ENCODE data around the gene METTL23.

- no peak for TF ChIP-seq ZNF274 (IDR thresholded peaks at IDR 0.05; ENCODE audit: low read depth, low read length)
- TF ChIP-seq YY1 (IDR thresholded peaks at IDR 0.05; ENCODE audit: insufficient read depth, insufficient read length) = no peak
- no peak for TF ChIP-seq SUZ12 (IDR thresholded peaks at IDR 0.05; ENCODE audit: extremely low read depth, insufficient read depth, insufficient read length)
Observed at GRCh38 chr17:76687298-76688164, 39.1 kb upstream of the METTL23 start.

Data from NT2/D1 (cell line).